NB4 (cell line): ENCODE data around the gene DLG2.

Experiments
- CTCF ChIP-seq: IDR thresholded peaks from one replicate; pipeline ENCODE4 v1.5.1; 2012; ENCODE audit warnings: low read depth, low read length
- POLR2A ChIP-seq: IDR thresholded peaks from 2 replicates; pipeline ENCODE4 v1.6.1; 2011; ENCODE audit warnings: mild to moderate bottlenecking; ENCODE audit not compliant: insufficient read length; ENCODE audit errors: extremely low read depth

GRCh38 chr11:84806354-84806753 is 820.8 kb downstream of the DLG2 start:
- TF ChIP-seq CTCF, result no peak
- no peak for TF ChIP-seq POLR2A
